Nephron (organoid): ENCODE measurements around the gene PLD5.
A peak's percentile ranks its signal among the peaks of the same experiment; 100 is the strongest.

Experiments
- H3K27ac Mint-ChIP-seq, 3 experiments: 2 replicates each; pipeline ENCODE4 v1.8.0; 2020; ENCODE audit warnings: mixed read lengths in 3 of 3, mild to moderate bottlenecking in 2 of 3, moderate library complexity in 1 of 3
- H3K27me3 Mint-ChIP-seq: 2 replicates; pipeline ENCODE4 v1.8.0; 2021; ENCODE audit warnings: low read depth, mild to moderate bottlenecking, moderate library complexity, mixed read lengths
- H3K36me3 Mint-ChIP-seq: 2 replicates; pipeline ENCODE4 v1.8.0; 2020; ENCODE audit warnings: low read depth, mixed read lengths
- H3K4me1 Mint-ChIP-seq: 2 replicates; pipeline ENCODE4 v1.8.0; 2020; ENCODE audit warnings: mixed read lengths
- H3K4me3 Mint-ChIP-seq, 3 experiments: 2 replicates each; pipeline ENCODE4 v1.8.0; 2020; ENCODE audit warnings: mild to moderate bottlenecking in 3 of 3, mixed read lengths in 3 of 3, moderate library complexity in 2 of 3
- H3K9me3 Mint-ChIP-seq: 2 replicates; pipeline ENCODE4 v1.8.0; 2020; ENCODE audit warnings: mixed read lengths
- TF ChIP-seq, protein P1 (sequence below), 3 experiments: fragments of 200-600 bp; sonication (generic); IDR thresholded peaks; one replicate each; pipeline ENCODE4 v1.5.0; 2021; ENCODE audit warnings: antibody characterized with exemption in 3 of 3; ENCODE audit not compliant: unreplicated experiment in 3 of 3

PLD5 gene

DNA sequence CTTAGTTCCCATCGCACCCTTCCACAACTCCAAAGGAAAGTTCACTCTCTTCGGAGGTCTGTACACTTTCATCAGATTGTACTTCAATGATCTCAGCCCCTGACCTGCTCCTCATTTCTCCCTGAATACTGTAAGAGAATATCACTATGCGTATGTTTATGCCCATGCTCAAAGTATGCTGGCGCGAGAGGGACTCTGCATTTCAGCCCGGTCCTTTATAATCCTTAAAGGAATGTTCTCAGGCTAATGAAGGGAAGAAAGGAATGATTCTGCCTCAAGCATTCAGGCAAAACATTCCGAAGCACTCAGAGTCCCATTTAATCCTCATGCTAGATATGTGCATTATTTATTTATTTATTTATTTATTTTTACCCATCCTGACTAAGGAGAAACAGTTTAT is 76.8 kb downstream of the PLD5 start:
- peaks cover 12% of the 10 kb centered on the region for H3K27me3 Mint-ChIP-seq
- peaks cover 34% of the 10 kb centered on the region for H3K4me1 Mint-ChIP-seq
- H3K4me3 Mint-ChIP-seq: no peak overlapping the region
- no peaks in the 10 kb centered on the region for H3K9me3 Mint-ChIP-seq
- H3K27ac Mint-ChIP-seq: no peak overlapping the region
- no peaks in the 10 kb centered on the region for H3K36me3 Mint-ChIP-seq
- TF ChIP-seq, protein P1, sequence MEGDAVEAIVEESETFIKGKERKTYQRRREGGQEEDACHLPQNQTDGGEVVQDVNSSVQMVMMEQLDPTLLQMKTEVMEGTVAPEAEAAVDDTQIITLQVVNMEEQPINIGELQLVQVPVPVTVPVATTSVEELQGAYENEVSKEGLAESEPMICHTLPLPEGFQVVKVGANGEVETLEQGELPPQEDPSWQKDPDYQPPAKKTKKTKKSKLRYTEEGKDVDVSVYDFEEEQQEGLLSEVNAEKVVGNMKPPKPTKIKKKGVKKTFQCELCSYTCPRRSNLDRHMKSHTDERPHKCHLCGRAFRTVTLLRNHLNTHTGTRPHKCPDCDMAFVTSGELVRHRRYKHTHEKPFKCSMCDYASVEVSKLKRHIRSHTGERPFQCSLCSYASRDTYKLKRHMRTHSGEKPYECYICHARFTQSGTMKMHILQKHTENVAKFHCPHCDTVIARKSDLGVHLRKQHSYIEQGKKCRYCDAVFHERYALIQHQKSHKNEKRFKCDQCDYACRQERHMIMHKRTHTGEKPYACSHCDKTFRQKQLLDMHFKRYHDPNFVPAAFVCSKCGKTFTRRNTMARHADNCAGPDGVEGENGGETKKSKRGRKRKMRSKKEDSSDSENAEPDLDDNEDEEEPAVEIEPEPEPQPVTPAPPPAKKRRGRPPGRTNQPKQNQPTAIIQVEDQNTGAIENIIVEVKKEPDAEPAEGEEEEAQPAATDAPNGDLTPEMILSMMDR (IDR thresholded peaks at IDR 0.05; ENCODE audit: unreplicated experiment in 3 of 3): no peak

- no peaks in the 10 kb centered on the region for H3K36me3 Mint-ChIP-seq
- no peaks in the 10 kb centered on the region for H3K27me3 Mint-ChIP-seq
- H3K4me3 Mint-ChIP-seq: no peak overlapping the region
- no peaks in the 10 kb centered on the region for H3K9me3 Mint-ChIP-seq
- TF ChIP-seq, protein P1 (IDR thresholded peaks at IDR 0.05; ENCODE audit: unreplicated experiment in 3 of 3): no peak
- H3K27ac Mint-ChIP-seq: no peak overlapping the region
- no peaks in the 10 kb centered on the region for H3K4me1 Mint-ChIP-seq
These were observed 83.7 kb downstream of the PLD5 start for GRCh38 chr1:242440757-242441156.

DNA sequence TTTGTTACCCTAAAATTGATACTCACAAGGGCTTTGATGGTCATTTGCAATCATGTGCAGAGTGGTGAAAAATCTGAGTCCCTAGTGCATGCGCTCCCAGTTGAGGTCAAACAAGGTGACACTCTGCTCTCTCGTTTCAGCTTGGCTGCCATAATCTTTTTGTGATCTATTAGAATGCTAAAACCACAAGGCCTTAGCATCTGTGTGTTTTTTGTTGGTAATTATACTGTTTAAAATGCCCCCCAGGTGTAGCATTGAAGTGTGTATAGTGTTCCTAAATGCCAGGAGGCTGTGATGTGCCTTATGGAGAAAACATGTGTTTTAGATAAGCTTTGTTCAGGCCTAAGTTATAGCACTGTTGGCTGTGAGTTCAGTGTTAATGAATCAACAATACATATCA is 89.3 kb downstream of the PLD5 start:
- Mint-ChIP-seq H3K4me1 (peaks cover 11% of the 10 kb centered on the region), H3K4me3 (no peak overlapping the region), H3K36me3 (no peaks in the 10 kb centered on the region), H3K27ac (no peak overlapping the region), H3K9me3 (peaks cover 10% of the 10 kb centered on the region), H3K27me3 (peaks cover 4% of the 10 kb centered on the region)
- TF ChIP-seq, protein P1 (IDR thresholded peaks at IDR 0.05; ENCODE audit: unreplicated experiment in 3 of 3): no peak

DNA sequence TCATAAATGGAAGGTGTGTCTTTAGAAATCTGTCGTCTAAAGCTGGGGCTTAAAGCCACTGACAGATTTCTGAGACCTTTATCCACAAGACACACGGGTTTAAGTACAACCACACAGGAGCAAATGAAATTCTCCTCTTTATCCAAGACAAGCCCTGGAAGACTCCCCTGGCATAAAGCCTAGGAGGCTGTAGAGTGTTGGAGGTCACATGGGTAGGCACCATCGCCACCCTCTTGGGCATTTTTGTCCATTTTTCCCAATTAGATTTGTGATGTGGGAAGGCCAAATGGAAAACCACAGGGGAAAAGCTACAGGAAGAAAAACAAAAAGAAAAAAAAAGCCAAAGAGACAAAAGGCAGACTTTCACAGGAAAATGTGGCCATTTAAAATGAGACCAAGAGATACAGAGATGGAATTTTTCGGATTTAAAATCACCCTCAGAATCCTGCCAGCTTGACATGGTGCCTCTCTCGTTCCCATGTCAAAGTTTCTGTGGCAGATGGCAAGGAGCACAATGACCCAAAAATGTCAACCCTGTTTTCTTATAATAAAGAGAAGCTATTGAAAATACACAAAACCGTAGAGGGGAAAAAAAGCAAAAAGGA is 91.9 kb downstream of the PLD5 start:
- Mint-ChIP-seq H3K4me1 (peaks cover 30% of the 10 kb centered on the region), H3K4me3 (no peak overlapping the region), H3K9me3 (peaks cover 10% of the 10 kb centered on the region), H3K27ac (no peak overlapping the region), H3K27me3 (peaks cover 4% of the 10 kb centered on the region), H3K36me3 (no peaks in the 10 kb centered on the region)
- TF ChIP-seq, protein P1 (IDR thresholded peaks at IDR 0.05; ENCODE audit: unreplicated experiment in 3 of 3): no peak

- peaks cover 4% of the 10 kb centered on the region for H3K27me3 Mint-ChIP-seq
- no peak overlapping the region for H3K27ac Mint-ChIP-seq
- H3K9me3 Mint-ChIP-seq: peaks cover 10% of the 10 kb centered on the region
- H3K4me3 Mint-ChIP-seq: no peak overlapping the region
- H3K36me3 Mint-ChIP-seq: no peaks in the 10 kb centered on the region
- TF ChIP-seq, protein P1 (IDR thresholded peaks at IDR 0.05; ENCODE audit: unreplicated experiment in 3 of 3): no peak
- H3K4me1 Mint-ChIP-seq: peaks cover 34% of the 10 kb centered on the region
These were observed 92.7 kb downstream of the PLD5 start for GRCh38 chr1:242431786-242432185.

GRCh38 chr1:242430956-242431355 is 93.5 kb downstream of the PLD5 start:
- peaks cover 40% of the 10 kb centered on the region for H3K4me1 Mint-ChIP-seq

More at GRCh38 chr1:242430956-242431355, 93.5 kb downstream of the PLD5 start:
- Mint-ChIP-seq H3K27me3 (peaks cover 4% of the 10 kb centered on the region), H3K4me3 (no peak overlapping the region), H3K9me3 (peaks cover 10% of the 10 kb centered on the region), H3K27ac (peak overlapping the region in 1 of 3 experiments; percentile 28), H3K36me3 (no peaks in the 10 kb centered on the region)
- TF ChIP-seq, protein P1 (IDR thresholded peaks at IDR 0.05; ENCODE audit: unreplicated experiment in 3 of 3): no peak
